Retinal pigment epithelial cell (primary cell): ENCODE results near the gene HOXD11.

Experiments used
- DNase-seq: peaks from one replicate; pipeline ENCODE4 v3.0.0-alpha.2; 2010; ENCODE audit warnings: low read depth
- H3K4me3 ChIP-seq: 2 replicates; pipeline ENCODE4 v1.5.1; 2011; ENCODE audit warnings: mild to moderate bottlenecking, low read length, control low read depth, moderate library complexity
- CTCF ChIP-seq: conservative IDR thresholded peaks from 2 replicates; pipeline ENCODE4 v1.5.1; 2011; ENCODE audit warnings: low read depth, low read length, control low read depth, inconsistent platforms

HOXD11 gene

GRCh38 chr2:176134035-176134434 is 27.0 kb downstream of the HOXD11 start:
- H3K4me3 ChIP-seq: no peak overlapping the region
- TF ChIP-seq CTCF: no peak
- DNase-seq: no peak

- H3K4me3 ChIP-seq: no peak overlapping the region
- no peak for DNase-seq
- no peak for TF ChIP-seq CTCF
Measured at GRCh38 chr2:176135035-176135440, 28.0 kb downstream of the HOXD11 start.

- DNase-seq: no peak
- no peak for TF ChIP-seq CTCF
- H3K4me3 ChIP-seq: peak overlapping the region; percentile 8
Measured at GRCh38 chr2:176136374-176137251, 29.5 kb downstream of the HOXD11 start.

- no peak overlapping the region for H3K4me3 ChIP-seq
- DNase-seq: no peak
- no peak for TF ChIP-seq CTCF
Measured at GRCh38 chr2:176137252-176137580, 30.1 kb downstream of the HOXD11 start.

GRCh38 chr2:176137906-176138305 is 30.8 kb downstream of the HOXD11 start:
- no peak overlapping the region for H3K4me3 ChIP-seq
- no peak for DNase-seq
- TF ChIP-seq CTCF: no peak

GRCh38 chr2:176138526-176138922 is 31.4 kb downstream of the HOXD11 start:
- H3K4me3 ChIP-seq: no peak overlapping the region
- TF ChIP-seq CTCF: no peak
- no peak for DNase-seq

- no peak overlapping the region for H3K4me3 ChIP-seq
- TF ChIP-seq CTCF: no peak
- no peak for DNase-seq
Measured at GRCh38 chr2:176138923-176139660, 32.0 kb downstream of the HOXD11 start.
